ENCODE measurements around the gene HLA-DQB2. TPM values are rescaled to one million over a fixed set of nuclear protein-coding genes. Genes with fewer than 3 reads are reported as not detected.

The HLA-DQB2 gene
- total RNA-seq, 2 donors from 2014 or later, result not detected

DNA sequence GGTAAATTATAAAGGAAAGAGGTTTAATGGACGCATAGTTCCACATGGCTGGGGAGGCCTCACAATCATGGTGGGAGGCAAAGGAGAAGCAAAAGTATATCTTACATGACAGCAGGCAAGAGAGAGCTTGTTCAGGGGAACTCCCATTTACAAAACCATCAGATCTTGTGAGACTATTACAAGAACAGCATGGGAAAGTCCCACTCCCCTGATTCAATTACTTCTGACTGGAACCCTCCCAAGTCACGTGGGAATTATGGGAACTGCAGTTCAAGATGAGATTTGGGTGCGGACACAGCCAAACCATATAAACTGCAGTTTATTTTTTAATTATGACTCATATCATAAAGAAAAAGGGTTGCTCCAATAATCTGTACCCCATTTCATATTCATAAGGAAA is 44.5 kb downstream of the HLA-DQB2 start:
- H3K4me3 Mint-ChIP-seq, result no peak overlapping the region
- H3K27me3 Mint-ChIP-seq (ENCODE audit: insufficient read depth), result peaks cover 3% of the 10 kb centered on the region
- no peaks in the 10 kb centered on the region for H3K4me1 ChIP-seq (ENCODE audit: control insufficient read depth, insufficient read depth, low read length)
- TF ChIP-seq, protein P1, sequence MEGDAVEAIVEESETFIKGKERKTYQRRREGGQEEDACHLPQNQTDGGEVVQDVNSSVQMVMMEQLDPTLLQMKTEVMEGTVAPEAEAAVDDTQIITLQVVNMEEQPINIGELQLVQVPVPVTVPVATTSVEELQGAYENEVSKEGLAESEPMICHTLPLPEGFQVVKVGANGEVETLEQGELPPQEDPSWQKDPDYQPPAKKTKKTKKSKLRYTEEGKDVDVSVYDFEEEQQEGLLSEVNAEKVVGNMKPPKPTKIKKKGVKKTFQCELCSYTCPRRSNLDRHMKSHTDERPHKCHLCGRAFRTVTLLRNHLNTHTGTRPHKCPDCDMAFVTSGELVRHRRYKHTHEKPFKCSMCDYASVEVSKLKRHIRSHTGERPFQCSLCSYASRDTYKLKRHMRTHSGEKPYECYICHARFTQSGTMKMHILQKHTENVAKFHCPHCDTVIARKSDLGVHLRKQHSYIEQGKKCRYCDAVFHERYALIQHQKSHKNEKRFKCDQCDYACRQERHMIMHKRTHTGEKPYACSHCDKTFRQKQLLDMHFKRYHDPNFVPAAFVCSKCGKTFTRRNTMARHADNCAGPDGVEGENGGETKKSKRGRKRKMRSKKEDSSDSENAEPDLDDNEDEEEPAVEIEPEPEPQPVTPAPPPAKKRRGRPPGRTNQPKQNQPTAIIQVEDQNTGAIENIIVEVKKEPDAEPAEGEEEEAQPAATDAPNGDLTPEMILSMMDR (conservative IDR thresholded peaks at IDR 0.05), result no peak
- DNase-seq, result no peak
- no peak overlapping the region for H3K27ac Mint-ChIP-seq
- H3K9ac ChIP-seq (ENCODE audit: extremely low read depth, low read length, poor library complexity, severe bottlenecking), result no peak overlapping the region
- no peaks in the 10 kb centered on the region for H3K27me3 ChIP-seq (ENCODE audit: control insufficient read depth, insufficient read depth, low read length, poor library complexity, severe bottlenecking)
- H3K9me3 ChIP-seq (ENCODE audit: control insufficient read depth, low read length), result no peaks in the 10 kb centered on the region
- H3K4me1 Mint-ChIP-seq, result no peaks in the 10 kb centered on the region
- no peaks in the 10 kb centered on the region for H3K9me3 Mint-ChIP-seq
- no peaks in the 10 kb centered on the region for H3K36me3 ChIP-seq (ENCODE audit: control insufficient read depth, insufficient read depth, low read length)
- no peak overlapping the region for H3K4me3 ChIP-seq (ENCODE audit: low read length)
- WGBS, 2 experiments (ENCODE audit: insufficient coverage in 1 of 2, insufficient read length in 1 of 2), result 83 to 100% methylated on average over 1 to 3 of the region's 3 CpGs
- no peak overlapping the region for H3K27ac ChIP-seq (ENCODE audit: low read depth, low read length)
- no peaks in the 10 kb centered on the region for H3K36me3 Mint-ChIP-seq (ENCODE audit: low read depth)

DNA sequence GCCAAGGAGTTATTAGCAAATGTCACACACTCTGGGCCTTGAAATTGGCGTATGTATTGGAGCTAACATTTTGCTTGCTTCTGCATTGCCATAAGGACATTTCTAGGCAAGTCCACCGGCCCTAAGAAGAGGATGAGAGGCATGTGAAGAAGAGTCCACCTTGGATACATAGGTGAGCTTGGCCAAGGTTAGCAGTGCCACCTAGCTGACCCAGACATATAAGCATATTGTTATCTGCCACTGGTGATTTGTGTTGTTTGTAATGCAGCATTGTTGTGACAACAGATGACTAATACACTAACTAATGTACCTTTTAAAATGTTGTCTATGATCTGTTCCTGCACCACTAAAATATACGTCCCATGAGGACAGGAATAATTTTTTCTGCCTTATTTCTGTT is 46.9 kb downstream of the HLA-DQB2 start:
- no peaks in the 10 kb centered on the region for H3K9me3 ChIP-seq (ENCODE audit: control insufficient read depth, low read length)
- no peak overlapping the region for H3K27ac ChIP-seq (ENCODE audit: low read depth, low read length)
- TF ChIP-seq, protein P1 (conservative IDR thresholded peaks at IDR 0.05), result no peak
- no peaks in the 10 kb centered on the region for H3K36me3 ChIP-seq (ENCODE audit: control insufficient read depth, insufficient read depth, low read length)
- no peak overlapping the region for H3K9ac ChIP-seq (ENCODE audit: extremely low read depth, low read length, poor library complexity, severe bottlenecking)
- Mint-ChIP-seq H3K27ac (no peak overlapping the region), H3K9me3 (no peaks in the 10 kb centered on the region), H3K4me3 (no peak overlapping the region), H3K36me3 (ENCODE audit: low read depth) (no peaks in the 10 kb centered on the region), H3K4me1 (no peaks in the 10 kb centered on the region), H3K27me3 (ENCODE audit: insufficient read depth) (peaks cover 3% of the 10 kb centered on the region)
- no peaks in the 10 kb centered on the region for H3K4me1 ChIP-seq (ENCODE audit: control insufficient read depth, insufficient read depth, low read length)
- H3K4me3 ChIP-seq (ENCODE audit: low read length), result no peak overlapping the region
- no peaks in the 10 kb centered on the region for H3K27me3 ChIP-seq (ENCODE audit: control insufficient read depth, insufficient read depth, low read length, poor library complexity, severe bottlenecking)
- DNase-seq, result no peak
- 76 to 82% methylated on average over 2 to 3 of the region's 3 CpGs for WGBS, 2 experiments (ENCODE audit: insufficient coverage in 1 of 2, insufficient read length in 1 of 2)

DNA sequence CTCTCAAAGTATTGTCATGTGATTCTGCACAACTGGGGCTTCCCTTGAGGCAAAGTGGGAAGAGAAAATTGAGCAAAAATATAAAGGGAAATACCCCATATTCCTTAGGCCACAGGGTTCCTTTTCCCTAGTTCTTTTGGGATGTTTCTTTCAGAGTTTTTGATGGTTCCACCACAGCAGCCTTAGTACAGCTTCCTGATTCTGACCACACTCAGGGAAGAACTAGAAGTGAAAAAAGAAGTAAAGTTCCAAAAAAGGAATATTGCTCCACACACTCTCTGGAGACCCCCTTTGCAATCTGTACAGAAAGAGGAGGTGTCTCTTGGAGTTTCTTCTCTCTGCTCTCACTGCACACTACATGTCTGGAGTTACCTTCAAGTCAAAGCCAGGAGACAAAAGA is 50.1 kb downstream of the HLA-DQB2 start:
- Mint-ChIP-seq H3K27ac (no peak overlapping the region), H3K9me3 (no peaks in the 10 kb centered on the region), H3K36me3 (ENCODE audit: low read depth) (no peaks in the 10 kb centered on the region), H3K4me1 (no peaks in the 10 kb centered on the region), H3K4me3 (no peak overlapping the region), H3K27me3 (ENCODE audit: insufficient read depth) (peaks cover 6% of the 10 kb centered on the region)
- Histone ChIP-seq H3K27ac (ENCODE audit: low read depth, low read length) (no peak overlapping the region), H3K36me3 (ENCODE audit: control insufficient read depth, insufficient read depth, low read length) (no peaks in the 10 kb centered on the region), H3K9ac (ENCODE audit: extremely low read depth, low read length, poor library complexity, severe bottlenecking) (no peak overlapping the region), H3K4me1 (ENCODE audit: control insufficient read depth, insufficient read depth, low read length) (no peaks in the 10 kb centered on the region), H3K27me3 (ENCODE audit: control insufficient read depth, insufficient read depth, low read length, poor library complexity, severe bottlenecking) (no peaks in the 10 kb centered on the region), H3K9me3 (ENCODE audit: control insufficient read depth, low read length) (no peaks in the 10 kb centered on the region), H3K4me3 (ENCODE audit: low read length) (no peak overlapping the region)
- no peak for DNase-seq
- TF ChIP-seq, protein P1 (conservative IDR thresholded peaks at IDR 0.05), result no peak

All from endodermal cell (in vitro differentiated cells).